RWPE1 (cell line): ENCODE measurements around the gene ST8SIA5.

Experiments used
- CTCF ChIA-PET: fragments of 350-600 bp; sonication (Branson Sonifier 250); formaldehyde crosslinking; extraction: SDS; loops from one replicate; lab custom pipeline; 2021; lab: Yijun Ruan, JAX
- POLR2A ChIA-PET: fragments of 400-600 bp; formaldehyde crosslinking; extraction: SDS; loops from one replicate; lab custom pipeline; 2020; ENCODE audit warnings: antibody characterized with exemption; ENCODE audit not compliant: low non-redundant PET; lab: Yijun Ruan, JAX
- DNase-seq: peaks from one replicate; pipeline ENCODE4 v3.0.0; 2012; ENCODE audit warnings: low spot score
- H3K27ac ChIP-seq: fragments of 450-650 bp; 2 replicates; pipeline ENCODE4 v1.5.1; 2017
- CTCF ChIP-seq: fragments of 450-650 bp; conservative IDR thresholded peaks from 2 replicates; pipeline ENCODE4 v1.5.1; 2017; ENCODE audit warnings: low read depth, mild to moderate bottlenecking

The ST8SIA5 gene

GRCh38 chr18:46759890-46760289, 3.0 kb upstream of the ST8SIA5 start:
- no peak for DNase-seq
- ChIA-PET POLR2A (no interaction called here), CTCF (no interaction called here)
- TF ChIP-seq CTCF: no peak
- H3K27ac ChIP-seq: no peak overlapping the region

DNA sequence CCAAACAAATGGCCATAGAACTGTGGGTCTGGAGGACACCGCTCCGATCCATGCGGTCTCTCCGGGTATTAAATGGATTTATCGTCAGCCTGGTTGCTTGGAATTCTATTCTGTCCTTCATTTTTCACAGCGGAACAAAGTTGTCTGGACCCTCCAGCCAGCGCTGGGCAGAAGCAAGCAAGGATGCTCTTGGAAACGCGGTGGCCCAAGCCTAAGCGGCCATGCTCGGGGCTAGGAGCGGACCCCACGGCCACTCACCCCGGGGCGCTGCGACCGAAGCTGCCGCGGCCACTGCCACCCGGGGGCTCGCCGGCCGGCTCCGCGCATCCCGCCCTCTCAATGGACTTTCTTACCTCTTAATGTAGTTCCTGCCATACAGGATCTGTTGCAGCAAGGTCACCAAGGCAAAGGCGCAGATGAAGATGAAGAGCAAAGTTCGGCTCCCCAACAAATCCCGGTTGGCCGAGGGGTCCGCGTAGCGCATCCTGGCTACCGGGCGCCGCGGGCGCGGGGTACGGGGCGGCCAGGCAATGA, 761 bp downstream of the ST8SIA5 start:
- DNase-seq: no peak
- CTCF ChIA-PET: no interaction called here
- TF ChIP-seq CTCF: no peak
- H3K27ac ChIP-seq: no peak overlapping the region
- POLR2A ChIA-PET: no interaction called here

- POLR2A ChIA-PET: no interaction called here
- no peak for TF ChIP-seq CTCF
- no peak overlapping the region for H3K27ac ChIP-seq
- CTCF ChIA-PET: interaction anchor here (0.7 kb wide), 1 partner anchor 37 kb away, joined by 3 read pairs; no protein-coding TSS in a partner anchor
- DNase-seq: no peak
Measured at GRCh38 chr18:46755315-46756024, 1.4 kb downstream of the ST8SIA5 start.

DNA sequence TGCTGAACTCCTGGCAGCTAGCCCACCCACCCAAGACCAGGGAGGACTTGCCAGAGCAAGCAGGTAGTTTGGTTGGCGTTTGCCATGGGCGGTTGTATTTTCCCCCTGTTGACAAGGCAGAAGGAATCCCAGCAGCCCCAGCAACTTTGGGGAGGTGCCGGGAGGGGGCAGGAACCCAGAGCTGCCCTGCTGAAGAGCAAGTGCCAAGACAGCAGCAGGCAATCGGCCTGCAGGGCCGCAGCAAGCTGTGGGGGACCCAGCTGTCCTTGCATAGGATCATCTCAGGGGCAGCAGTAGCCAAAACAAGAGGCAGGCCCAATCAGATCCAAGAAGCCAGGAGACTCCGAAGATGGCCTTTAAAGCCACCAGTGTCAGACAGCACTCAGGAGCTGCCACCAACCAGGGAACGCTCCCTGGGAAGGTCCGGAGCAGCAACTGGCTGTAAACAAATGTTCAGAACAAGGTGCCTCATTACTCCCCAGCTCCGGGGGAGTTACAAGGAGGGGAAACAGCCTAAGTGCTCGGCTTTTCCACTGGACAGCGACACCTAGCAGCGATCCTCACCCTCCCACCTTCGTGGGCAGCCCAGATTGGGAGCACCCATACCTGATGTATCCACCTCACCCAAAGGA, 2.1 kb downstream of the ST8SIA5 start:
- CTCF ChIA-PET: interaction anchor here (0.7 kb wide), 1 partner anchor 36 kb away, joined by 3 read pairs; no protein-coding TSS in a partner anchor
- H3K27ac ChIP-seq: no peak overlapping the region
- no peak for TF ChIP-seq CTCF
- POLR2A ChIA-PET: no interaction called here
- DNase-seq: no peak

DNA sequence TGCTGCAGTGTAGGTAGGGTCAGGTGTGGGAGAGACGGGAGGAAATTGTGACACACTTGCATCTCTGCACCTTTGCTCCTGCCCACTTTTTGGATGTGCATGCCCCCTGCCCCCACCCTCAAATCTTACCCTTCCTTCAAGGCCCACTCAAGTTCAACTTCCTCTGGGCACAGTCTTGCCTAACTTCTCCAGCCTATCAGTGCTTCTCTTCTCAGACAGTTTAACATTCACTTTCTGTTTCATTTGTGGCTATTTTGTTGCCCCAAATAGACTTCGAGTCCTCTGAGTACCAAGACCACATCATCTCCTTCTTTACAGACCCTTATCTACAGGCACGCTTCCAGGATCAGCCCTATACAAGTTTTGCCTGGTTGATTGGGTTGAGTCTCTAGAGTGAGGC, 2.7 kb downstream of the ST8SIA5 start:
- no peak overlapping the region for H3K27ac ChIP-seq
- TF ChIP-seq CTCF: no peak
- ChIA-PET CTCF (no interaction called here), POLR2A (no interaction called here)
- no peak for DNase-seq

DNA sequence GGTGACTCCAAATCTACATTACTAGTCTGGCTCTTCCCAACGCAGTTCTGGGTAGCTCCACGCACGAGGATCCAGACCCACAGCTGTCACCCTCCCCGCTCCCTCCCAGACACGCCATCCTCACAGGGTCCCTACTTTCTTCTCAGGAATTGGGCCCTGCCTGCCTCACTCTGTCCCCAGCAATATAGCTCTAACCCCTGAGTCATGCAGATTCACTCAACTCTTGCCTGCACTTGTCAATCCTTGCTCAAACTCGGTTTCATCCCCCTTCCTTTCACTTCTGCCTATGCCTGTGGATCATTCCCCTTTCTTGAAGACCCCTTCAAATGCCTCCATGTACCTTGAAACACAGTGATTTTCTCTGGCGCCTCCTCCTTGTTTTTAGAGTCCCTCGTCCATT, 5.0 kb downstream of the ST8SIA5 start:
- TF ChIP-seq CTCF: no peak
- DNase-seq: no peak
- POLR2A ChIA-PET: no interaction called here
- CTCF ChIA-PET: no interaction called here
- no peak overlapping the region for H3K27ac ChIP-seq
